Measurements from ENCODE around the gene SSNA1. TPM values are rescaled to one million over a fixed set of nuclear protein-coding genes. Genes with fewer than 3 reads are reported as not detected.

Gene SSNA1
- polyA plus RNA-seq, 1 experiment = 35.0 TPM

GRCh38 chr9:137160054-137160425 is 28.4 kb upstream of the SSNA1 start:
- Histone ChIP-seq H3K9me3 (ENCODE audit: control insufficient read depth, insufficient read depth, low read length) (peaks cover 3% of the 10 kb centered on the region; the same call in 1 of the 2 replicates), H3K27me3 (ENCODE audit: control insufficient read depth, insufficient read depth, low read length) (peaks cover 51% of the 10 kb centered on the region), H3K27ac (ENCODE audit: low read depth, low read length) (no peak overlapping the region), H3K4me3 (ENCODE audit: low read depth, low read length) (no peak overlapping the region)
- ChIA-PET POLR2A (interaction anchor here (0.6 kb wide), 1 partner anchor 93 kb away, joined by 8 read pairs; no protein-coding TSS in a partner anchor), CTCF (no interaction called here)
- no peak for TF ChIP-seq CTCF (IDR thresholded peaks at IDR 0.05; ENCODE audit: low read depth, low read length)
- DNase-seq (ENCODE audit: low read depth, low spot score) = no peak

- ChIA-PET POLR2A (no interaction called here), CTCF (no interaction called here)
- Histone ChIP-seq H3K27ac (ENCODE audit: low read depth, low read length) (no peak overlapping the region), H3K4me3 (ENCODE audit: low read depth, low read length) (no peak overlapping the region), H3K9me3 (ENCODE audit: control insufficient read depth, insufficient read depth, low read length) (peaks cover 3% of the 10 kb centered on the region; the same call in 1 of the 2 replicates), H3K27me3 (ENCODE audit: control insufficient read depth, insufficient read depth, low read length) (peaks cover 60% of the 10 kb centered on the region)
- DNase-seq (ENCODE audit: low read depth, low spot score) = no peak
- no peak for TF ChIP-seq CTCF (IDR thresholded peaks at IDR 0.05; ENCODE audit: low read depth, low read length)
Observed at GRCh38 chr9:137160716-137161557, 27.5 kb upstream of the SSNA1 start.

GRCh38 chr9:137161558-137162486 is 26.7 kb upstream of the SSNA1 start:
- peaks cover 3% of the 10 kb centered on the region; the same call in 1 of the 2 replicates for H3K9me3 ChIP-seq (ENCODE audit: control insufficient read depth, insufficient read depth, low read length)
- TF ChIP-seq CTCF (IDR thresholded peaks at IDR 0.05; ENCODE audit: low read depth, low read length) = no peak
- no peak overlapping the region for H3K4me3 ChIP-seq (ENCODE audit: low read depth, low read length)
- peaks cover 60% of the 10 kb centered on the region for H3K27me3 ChIP-seq (ENCODE audit: control insufficient read depth, insufficient read depth, low read length)
- ChIA-PET POLR2A (no interaction called here), CTCF (no interaction called here)
- H3K27ac ChIP-seq (ENCODE audit: low read depth, low read length) = no peak overlapping the region
- no peak for DNase-seq (ENCODE audit: low read depth, low spot score)

GRCh38 chr9:137162505-137163364 is 25.7 kb upstream of the SSNA1 start:
- H3K9me3 ChIP-seq (ENCODE audit: control insufficient read depth, insufficient read depth, low read length) = peaks cover 3% of the 10 kb centered on the region; the same call in 1 of the 2 replicates
- TF ChIP-seq CTCF (IDR thresholded peaks at IDR 0.05; ENCODE audit: low read depth, low read length) = no peak
- ChIA-PET CTCF (no interaction called here), POLR2A (no interaction called here)
- H3K27me3 ChIP-seq (ENCODE audit: control insufficient read depth, insufficient read depth, low read length) = peaks cover 62% of the 10 kb centered on the region
- no peak for DNase-seq (ENCODE audit: low read depth, low spot score)
- H3K27ac ChIP-seq (ENCODE audit: low read depth, low read length) = no peak overlapping the region
- H3K4me3 ChIP-seq (ENCODE audit: low read depth, low read length) = peak overlapping the region; percentile 46
